Measurements from ENCODE around the gene ITPKB. TPM values are rescaled to one million over a fixed set of nuclear protein-coding genes. Genes with fewer than 3 reads are reported as not detected.

Gene ITPKB
- total RNA-seq, 1 donor: 7.5 TPM

- no peak for DNase-seq (ENCODE audit: low read depth)
- no peak for TF ChIP-seq CTCF (IDR thresholded peaks at IDR 0.05; ENCODE audit: insufficient read depth, low read length)
- H3K4me3 ChIP-seq (ENCODE audit: low read depth, low read length): no peak overlapping the region
These were observed 24.9 kb downstream of the ITPKB start for GRCh38 chr1:226714148-226714547.

GRCh38 chr1:226712742-226713419, 26.2 kb downstream of the ITPKB start:
- TF ChIP-seq CTCF (IDR thresholded peaks at IDR 0.05; ENCODE audit: insufficient read depth, low read length): no peak
- DNase-seq (ENCODE audit: low read depth): no peak
- no peak overlapping the region for H3K4me3 ChIP-seq (ENCODE audit: low read depth, low read length)

GRCh38 chr1:226711976-226712741, 26.9 kb downstream of the ITPKB start:
- DNase-seq (ENCODE audit: low read depth): no peak
- TF ChIP-seq CTCF (IDR thresholded peaks at IDR 0.05; ENCODE audit: insufficient read depth, low read length): no peak
- H3K4me3 ChIP-seq (ENCODE audit: low read depth, low read length): no peak overlapping the region

DNA sequence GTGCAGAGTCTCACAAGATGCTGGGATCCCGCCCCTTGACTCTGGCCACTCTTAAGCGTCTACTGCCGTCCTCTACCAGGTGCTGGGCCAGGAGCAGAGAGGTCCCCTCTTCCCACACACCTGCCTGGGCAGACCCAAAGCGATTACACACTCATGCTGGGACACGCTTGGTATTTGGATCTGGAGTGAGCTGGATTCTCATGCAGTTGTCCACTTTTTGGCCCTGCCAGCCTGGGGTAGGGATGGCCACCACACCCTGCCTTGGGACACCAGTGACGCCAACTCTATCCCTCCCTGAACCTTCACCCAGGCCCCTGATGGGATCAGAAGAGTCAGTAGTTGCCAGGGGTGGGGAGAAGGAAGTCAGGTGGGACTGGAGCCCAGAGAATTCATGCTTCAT, 28.6 kb downstream of the ITPKB start:
- no peak for DNase-seq (ENCODE audit: low read depth)
- TF ChIP-seq CTCF (IDR thresholded peaks at IDR 0.05; ENCODE audit: insufficient read depth, low read length): no peak
- no peak overlapping the region for H3K4me3 ChIP-seq (ENCODE audit: low read depth, low read length)

DNA sequence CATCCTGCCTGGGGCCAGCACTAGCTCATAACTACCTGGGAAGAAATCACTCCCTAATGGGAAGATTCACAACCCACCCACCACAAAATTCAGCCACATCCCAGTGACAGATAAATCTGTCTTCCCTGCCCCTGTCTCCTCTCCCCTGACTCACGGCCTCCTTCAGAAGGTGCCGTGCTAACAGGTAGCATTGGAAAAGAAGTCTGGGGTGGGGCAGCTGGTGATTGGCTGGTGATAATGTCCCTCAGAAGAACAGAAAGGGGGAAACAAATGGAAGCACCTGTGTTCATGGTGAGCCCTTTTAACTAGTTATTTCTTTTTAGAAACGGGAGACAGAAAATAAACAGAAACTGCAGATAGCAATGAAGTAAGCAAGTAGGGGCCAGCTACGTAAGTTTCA, 29.1 kb downstream of the ITPKB start:
- DNase-seq (ENCODE audit: low read depth): no peak
- TF ChIP-seq CTCF (IDR thresholded peaks at IDR 0.05; ENCODE audit: insufficient read depth, low read length): no peak
- no peak overlapping the region for H3K4me3 ChIP-seq (ENCODE audit: low read depth, low read length)

DNA sequence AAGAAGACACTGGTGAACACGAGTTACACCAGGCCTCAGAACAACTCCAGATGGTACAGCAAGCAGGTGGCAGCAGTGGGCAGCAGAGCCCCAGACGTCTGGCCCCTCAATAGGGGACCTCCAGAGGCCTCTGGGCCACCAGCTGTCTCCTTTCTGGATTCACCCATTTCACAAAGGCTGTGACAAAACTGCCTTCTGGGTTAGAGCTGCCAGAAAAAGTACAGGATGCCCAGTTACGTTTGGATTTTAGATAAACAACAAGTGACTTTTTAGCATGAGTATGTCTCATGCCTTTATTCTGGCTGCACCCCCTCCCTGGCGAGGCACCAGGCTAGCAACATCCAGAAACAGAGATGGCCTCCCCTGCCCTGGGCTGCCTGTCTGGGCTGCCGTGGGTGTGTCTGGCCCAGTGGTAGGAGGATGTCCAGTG, 30.1 kb downstream of the ITPKB start:
- H3K4me3 ChIP-seq (ENCODE audit: low read depth, low read length): no peak overlapping the region
- TF ChIP-seq CTCF (IDR thresholded peaks at IDR 0.05; ENCODE audit: insufficient read depth, low read length): no peak
- no peak for DNase-seq (ENCODE audit: low read depth)

Measured in fibroblast of the aortic adventitia (primary cell).